Testis (tissue), 2 donors: Measurements from ENCODE around the gene KMT2B.

Experiments used
- CTCF ChIP-seq, 3 experiments: fragments of 450-650 bp in 2 of 3; fragments of 200-600 bp in 1 of 3; sonication (generic) in 1 of 3; IDR thresholded peaks; one replicate each; pipeline ENCODE4 v1.5.1; 2016 to 2019; ENCODE audit warnings: antibody characterized with exemption in 3 of 3, mild to moderate bottlenecking in 2 of 3, moderate library complexity in 1 of 3
- POLR2A ChIP-seq: fragments of 450-650 bp; IDR thresholded peaks from one replicate; pipeline ENCODE4 v1.6.1; 2017; ENCODE audit warnings: antibody characterized with exemption, mild to moderate bottlenecking, moderate library complexity

GRCh38 chr19:35786299-35787160, 68.7 kb downstream of the KMT2B start:
- no peak for TF ChIP-seq CTCF (IDR thresholded peaks at IDR 0.05)
- no peak for TF ChIP-seq POLR2A
